H54 (cell line): ENCODE data around the gene TTC31.
A peak's percentile ranks its signal among the peaks of the same experiment; 100 is the strongest.
"Not testable (repeated sequence)": the region's sequence is repeated elsewhere in the genome, so short reads cannot be mapped to it uniquely, and the experiment has no call there.

ENCODE experiments used
- DNase-seq: peaks from one replicate; pipeline ENCODE4 v3.0.0; 2011; ENCODE audit warnings: low spot score, mixed read lengths; ENCODE audit not compliant: insufficient read length
- FAIRE-seq: peaks from 3 replicates; lab custom pipeline; 2011; peaks lifted over from hg19 to GRCh38; lab: Jason Lieb, UNC
- POLR2A ChIP-seq: IDR thresholded peaks from 2 replicates; pipeline ENCODE4 v1.6.1; 2011; ENCODE audit warnings: low read depth, mild to moderate bottlenecking, low read length

Gene TTC31

GRCh38 chr2:74461187-74462053 lies 21.5 kb upstream of the TTC31 start:
- TF ChIP-seq POLR2A, result no peak

GRCh38 chr2:74462054-74462785 lies 20.7 kb upstream of the TTC31 start:
- no peak for TF ChIP-seq POLR2A
- DNase-seq (no peak), FAIRE-seq (no peak)

More at GRCh38 chr2:74461187-74462053, 21.5 kb upstream of the TTC31 start:
- DNase-seq (no peak), FAIRE-seq (no peak)

- no peak for TF ChIP-seq POLR2A
- DNase-seq, result no peak
- FAIRE-seq, result no peak
Measured at GRCh38 chr2:74462786-74463105, 20.1 kb upstream of the TTC31 start.

- FAIRE-seq (no peak), DNase-seq (no peak)
- no peak for TF ChIP-seq POLR2A
Measured at GRCh38 chr2:74464406-74464805, 18.5 kb upstream of the TTC31 start.

GRCh38 chr2:74470742-74471141 lies 12.1 kb upstream of the TTC31 start:
- not testable (repeated sequence) for DNase-seq, FAIRE-seq

- no peak for FAIRE-seq
- TF ChIP-seq POLR2A, result no peak
- no peak for DNase-seq
Measured at GRCh38 chr2:74471332-74472065, 11.4 kb upstream of the TTC31 start.

GRCh38 chr2:74472086-74472944 lies 10.6 kb upstream of the TTC31 start, which contains the start of gene MRPL53:
Gene MRPL53, minus strand, starts transcription at chr2:74472680. Its CDS starts 20 bp downstream, at chr2:74472660.
- peak; percentile 78 for TF ChIP-seq POLR2A
- FAIRE-seq (peak; percentile 15), DNase-seq (peak; percentile 70)

- no peak for FAIRE-seq
- no peak for TF ChIP-seq POLR2A
- no peak for DNase-seq
Measured at GRCh38 chr2:74472945-74473258, 10.0 kb upstream of the TTC31 start.

GRCh38 chr2:74474481-74474880 lies 8.4 kb upstream of the TTC31 start:
- TF ChIP-seq POLR2A, result no peak
- FAIRE-seq (no peak), DNase-seq (no peak)

GRCh38 chr2:74474899-74475298 lies 8.0 kb upstream of the TTC31 start:
- FAIRE-seq (no peak), DNase-seq (no peak)
- TF ChIP-seq POLR2A, result no peak

GRCh38 chr2:74481431-74481830 lies 1.4 kb upstream of the TTC31 start:
- FAIRE-seq (no peak), DNase-seq (no peak)
- no peak for TF ChIP-seq POLR2A

GRCh38 chr2:74481961-74482800 lies 700 bp upstream of the TTC31 start:
- no peak for DNase-seq

GRCh38 chr2:74483675-74484164 lies 839 bp downstream of the TTC31 start:
- FAIRE-seq, DNase-seq: not testable (repeated sequence)

More at GRCh38 chr2:74481961-74482800, 700 bp upstream of the TTC31 start:
- TF ChIP-seq POLR2A, result no peak
- FAIRE-seq, result no peak
